Measurements from ENCODE around the gene RAB30. TPM values are rescaled to one million over a fixed set of nuclear protein-coding genes. Genes with fewer than 3 reads are reported as not detected.

The RAB30 gene
- total RNA-seq, 1 donor from 2014 or later: 3.7 TPM

- no peak for FAIRE-seq
- H3K27me3 ChIP-seq (ENCODE audit: control insufficient read depth, insufficient read depth, low read length): no peaks in the 10 kb centered on the region
- no peaks in the 10 kb centered on the region for H3K36me3 ChIP-seq (ENCODE audit: control insufficient read depth, insufficient read depth, low read length)
- no peak overlapping the region for H3K4me3 ChIP-seq (ENCODE audit: low read depth, low read length)
- DNase-seq (ENCODE audit: low read depth): no peak
- no peak for TF ChIP-seq CTCF (IDR thresholded peaks at IDR 0.05; ENCODE audit: insufficient read depth, low read length, severe bottlenecking)
Measured at GRCh38 chr11:83006877-83007330, 64.8 kb downstream of the RAB30 start.

- DNase-seq (ENCODE audit: low read depth) (peak; percentile 53), FAIRE-seq (no peak)
- no peak for TF ChIP-seq CTCF (IDR thresholded peaks at IDR 0.05; ENCODE audit: insufficient read depth, low read length, severe bottlenecking)
Measured at GRCh38 chr11:83004746-83005556, 66.7 kb downstream of the RAB30 start.

GRCh38 chr11:83002522-83002921 is 69.2 kb downstream of the RAB30 start:
- Histone ChIP-seq H3K36me3 (ENCODE audit: control insufficient read depth, insufficient read depth, low read length) (no peaks in the 10 kb centered on the region), H3K27me3 (ENCODE audit: control insufficient read depth, insufficient read depth, low read length) (no peaks in the 10 kb centered on the region), H3K4me3 (ENCODE audit: low read depth, low read length) (no peak overlapping the region)
- FAIRE-seq: no peak
- DNase-seq (ENCODE audit: low read depth): no peak
- no peak for TF ChIP-seq CTCF (IDR thresholded peaks at IDR 0.05; ENCODE audit: insufficient read depth, low read length, severe bottlenecking)

More at GRCh38 chr11:83004746-83005556, 66.7 kb downstream of the RAB30 start:
- H3K36me3 ChIP-seq (ENCODE audit: control insufficient read depth, insufficient read depth, low read length): no peaks in the 10 kb centered on the region
- no peaks in the 10 kb centered on the region for H3K27me3 ChIP-seq (ENCODE audit: control insufficient read depth, insufficient read depth, low read length)
- no peak overlapping the region for H3K4me3 ChIP-seq (ENCODE audit: low read depth, low read length)

GRCh38 chr11:83002053-83002452 is 69.6 kb downstream of the RAB30 start:
- TF ChIP-seq CTCF (IDR thresholded peaks at IDR 0.05; ENCODE audit: insufficient read depth, low read length, severe bottlenecking): no peak
- DNase-seq (ENCODE audit: low read depth) (no peak), FAIRE-seq (no peak)
- Histone ChIP-seq H3K36me3 (ENCODE audit: control insufficient read depth, insufficient read depth, low read length) (no peaks in the 10 kb centered on the region), H3K27me3 (ENCODE audit: control insufficient read depth, insufficient read depth, low read length) (no peaks in the 10 kb centered on the region), H3K4me3 (ENCODE audit: low read depth, low read length) (no peak overlapping the region)

- FAIRE-seq: no peak
- no peaks in the 10 kb centered on the region for H3K27me3 ChIP-seq (ENCODE audit: control insufficient read depth, insufficient read depth, low read length)
- no peak for TF ChIP-seq CTCF (IDR thresholded peaks at IDR 0.05; ENCODE audit: insufficient read depth, low read length, severe bottlenecking)
Measured at GRCh38 chr11:83000381-83000780, 71.3 kb downstream of the RAB30 start.

More at GRCh38 chr11:83000381-83000780, 71.3 kb downstream of the RAB30 start:
- H3K36me3 ChIP-seq (ENCODE audit: control insufficient read depth, insufficient read depth, low read length): no peaks in the 10 kb centered on the region
- no peak for DNase-seq (ENCODE audit: low read depth)
- H3K4me3 ChIP-seq (ENCODE audit: low read depth, low read length): no peak overlapping the region
